ENCODE results near the gene CD63. TPM values are rescaled to one million over a fixed set of nuclear protein-coding genes. Genes with fewer than 3 reads are reported as not detected.

CD63 gene
- total and polyA plus RNA-seq, 2 of the 4 experiments (the other 2 are of a cell fraction), result 995 to 1,398 TPM

GRCh38 chr12:55736780-55737580, 8.2 kb upstream of the CD63 start:
- 35% methylated on average over 4 of the region's 6 CpGs; no CpG with 5 or more reads in 1 of the 2 experiments for WGBS, 2 experiments (ENCODE audit: extremely low coverage in 2 of 2, insufficient read length in 1 of 2)
- no peak overlapping the region for H3K18ac ChIP-seq (ENCODE audit: low read depth, low read length)
- POLR2A ChIA-PET (ENCODE audit: unreplicated experiment), result no interaction called here
- H4K20me1 ChIP-seq (ENCODE audit: insufficient read depth, low read length), result no peaks in the 10 kb centered on the region
- H3K4ac ChIP-seq (ENCODE audit: low read depth, low read length), result 0 out of 2 replicates have a peak overlapping the region, but pooled peaks have one; percentile 70
- H3K79me1 ChIP-seq (ENCODE audit: low read depth in 1 of 2, low read length in 2 of 2), result peaks cover 0 to 22% of the 10 kb centered on the region in 2 experiments; a peak in 2 of 4 replicates
- no peak overlapping the region for H2BK20ac ChIP-seq (ENCODE audit: low read depth, low read length)
- H3K23ac ChIP-seq (ENCODE audit: low read depth, low read length), result no peak overlapping the region
- in situ Hi-C loops (cut with MboI; ENCODE audit: low sequenced_read_pairs), result loop anchor here (5.0 kb wide), 1 partner anchor 205 kb away; no protein-coding TSS in a partner anchor
- CTCF ChIA-PET, result interaction anchor here (1.0 to 2.7 kb wide), 7 partner anchors 8 to 292 kb away, joined by 3 to 16 read pairs (median 5); partner anchors contain the start of genes CD63 and RDH5
- no peak overlapping the region for H2BK15ac ChIP-seq (ENCODE audit: low read depth, low read length)
- no peak overlapping the region for H3K4me2 ChIP-seq (ENCODE audit: low read depth, low read length)
- no peak overlapping the region for H3K56ac ChIP-seq (ENCODE audit: extremely low read depth, insufficient read depth, low read length)
- intact Hi-C loops (cut with micrococcal nuclease), result loop anchor here (1.0 to 5.0 kb wide), 3 partner anchors 56 to 305 kb away; partner anchors contain the start of gene RPS26
- H3K14ac ChIP-seq (replicated peaks; ENCODE audit: low read depth, low read length), result no peak overlapping the region
- H3K9me3 ChIP-seq (ENCODE audit: control insufficient read depth, insufficient read depth, low read length), result no peaks in the 10 kb centered on the region
- no peak overlapping the region; a peak in 2 of 4 replicates for H4K8ac ChIP-seq (ENCODE audit: low read depth in 2 of 2, low read length in 2 of 2)
- no peaks in the 10 kb centered on the region for H3K27me3 ChIP-seq (ENCODE audit: control insufficient read depth, insufficient read depth, low read length)
- H2BK5ac ChIP-seq (ENCODE audit: low read depth, low read length, poor library complexity, severe bottlenecking), result no peak overlapping the region
- no peak overlapping the region for H2BK120ac ChIP-seq (ENCODE audit: low read depth, low read length)
- dilution Hi-C loops (cut with HindIII; ENCODE audit: low sequenced_read_pairs, unreplicated experiment), result no loop called here
- ATAC-seq (ENCODE audit: low read depth), result peak; percentile 58
- H4K91ac ChIP-seq (ENCODE audit: insufficient read depth, low read depth, low read length), result no peak overlapping the region
- no peak overlapping the region for H3K9ac ChIP-seq (ENCODE audit: low read depth, low read length)
- peak overlapping the region; percentile 96 for H2AFZ ChIP-seq (replicated peaks; ENCODE audit: low read length, poor library complexity)
- peaks cover 6% of the 10 kb centered on the region for H3K4me1 ChIP-seq (ENCODE audit: control insufficient read depth, insufficient read depth, low read length)
- peaks cover 3% of the 10 kb centered on the region; the same call in 1 of the 2 replicates for H3K9me1 ChIP-seq (ENCODE audit: insufficient read depth, low read length)
- DNase-seq, result peak; percentile 66
- no peak overlapping the region for H3K4me3 ChIP-seq (ENCODE audit: insufficient read depth, low read depth, low read length)
- no TSS peak for BruUV-seq (replicated peaks)
- H2AK9ac ChIP-seq (replicated peaks; ENCODE audit: low read depth, low read length, poor library complexity), result peak overlapping the region; percentile 81
- H3K27ac ChIP-seq (ENCODE audit: insufficient read depth, low read length), result no peak overlapping the region
- no peak overlapping the region for H4K5ac ChIP-seq (ENCODE audit: low read depth, low read length)
- H3K36me3 ChIP-seq (ENCODE audit: control insufficient read depth, insufficient read depth, low read length), result no peaks in the 10 kb centered on the region
- peak overlapping the region; percentile 64; the same call in 1 of the 2 replicates for H2AK5ac ChIP-seq (ENCODE audit: low read depth, low read length)
- TF ChIP-seq MXI1 (IDR thresholded peaks at IDR 0.05; ENCODE audit: borderline replicate concordance, low read depth, low read length) (no peak), FOS (IDR thresholded peaks at IDR 0.05; ENCODE audit: low read depth, low read length) (no peak), RFX5 (IDR thresholded peaks at IDR 0.05; ENCODE audit: low read depth, low read length) (no peak), RCOR1 (IDR thresholded peaks at IDR 0.05; ENCODE audit: insufficient replicate concordance, low read length) (no peak), MAZ (IDR thresholded peaks at IDR 0.05; ENCODE audit: borderline replicate concordance, low read depth, low read length) (no peak), SMC3 (IDR thresholded peaks at IDR 0.05; ENCODE audit: low read depth, low read length) (peak; percentile 83), NFE2L2 (IDR thresholded peaks at IDR 0.05; ENCODE audit: low read depth, low read length) (no peak), CTCF (conservative IDR thresholded peaks at IDR 0.05; ENCODE audit: low read depth, low read length) (peak; percentile 87), RAD21 (IDR thresholded peaks at IDR 0.05; ENCODE audit: low read length) (peak; percentile 87), CHD1 (IDR thresholded peaks at IDR 0.05; ENCODE audit: low read depth, low read length) (no peak), POLR2A (IDR thresholded peaks at IDR 0.05; ENCODE audit: low read depth, low read length) (no peak), CEBPB (IDR thresholded peaks at IDR 0.05; ENCODE audit: low read depth, low read length) (no peak), BHLHE40 (IDR thresholded peaks at IDR 0.05; ENCODE audit: low read depth, low read length) (no peak), USF2 (IDR thresholded peaks at IDR 0.05; ENCODE audit: low read depth, low read length) (no peak), MAFK (IDR thresholded peaks at IDR 0.05; ENCODE audit: low read depth, low read length) (peak; percentile 66)
